ENCODE results near the gene PDZRN4.

GRCh38 chr12:41573445-41573844 lies 385.3 kb downstream of the PDZRN4 start:
- TF ChIP-seq CTCF (IDR thresholded peaks at IDR 0.05; ENCODE audit: insufficient read depth, low read length, poor library complexity, severe bottlenecking) (no peak), EZH2phosphoT487 (conservative IDR thresholded peaks at IDR 0.05; ENCODE audit: low read length) (no peak)
